HG03103 (cell line): ENCODE data around the gene CEP164.

ENCODE experiments used
- ATAC-seq: cut with Tn5 transposase; IDR thresholded peaks from one replicate; pipeline ENCODE4 v1.9.1; 2021; ENCODE audit warnings: low read depth; ENCODE audit not compliant: unreplicated experiment

The CEP164 gene

GRCh38 chr11:117457835-117458234 is 130.2 kb downstream of the CEP164 start:
- ATAC-seq = no peak

GRCh38 chr11:117458275-117459122 is 130.8 kb downstream of the CEP164 start:
- ATAC-seq = no peak

- ATAC-seq = no peak
These were observed 131.7 kb downstream of the CEP164 start for GRCh38 chr11:117459123-117459978.

- no peak for ATAC-seq
These were observed 132.3 kb downstream of the CEP164 start for GRCh38 chr11:117459979-117460300.

GRCh38 chr11:117461396-117462182 is 133.9 kb downstream of the CEP164 start:
- no peak for ATAC-seq

GRCh38 chr11:117462183-117462863 is 134.7 kb downstream of the CEP164 start:
- no peak for ATAC-seq

- no peak for ATAC-seq
These were observed 135.2 kb downstream of the CEP164 start for GRCh38 chr11:117462864-117463247.
